Thyroid gland (tissue), 4 donors: ENCODE data around the gene ANTKMT. TPM values are rescaled to one million over a fixed set of nuclear protein-coding genes. Genes with fewer than 3 reads are reported as not detected.
A peak's percentile ranks its signal among the peaks of the same experiment; 100 is the strongest.

Experiments used
- DNase-seq, 2 donors: peaks; one replicate each; pipeline ENCODE4 v3.0.0-alpha.2; 2019
- H3K27ac ChIP-seq, 3 donors: fragments of 200-600 bp; sonication (generic); 1 replicate in 2 of 3; 2 replicates in 1 of 3; pipeline ENCODE4 v1.5.1; 2016 to 2019; ENCODE audit warnings: mild to moderate bottlenecking in 1 of 3, moderate library complexity in 1 of 3
- H3K27me3 ChIP-seq: fragments of 200-600 bp; sonication (generic); one replicate; pipeline ENCODE4 v1.5.1; 2019
- H3K36me3 ChIP-seq, 2 donors: fragments of 200-600 bp; sonication (generic); one replicate each; pipeline ENCODE4 v1.5.1; 2016 to 2019
- H3K4me1 ChIP-seq, 2 donors: fragments of 200-600 bp; sonication (generic); one replicate each; pipeline ENCODE4 v1.5.1; 2017 to 2019
- H3K4me3 ChIP-seq, 3 donors: fragments of 200-600 bp; sonication (generic); replicated peaks in 1 of 3; 1 replicate in 2 of 3; 2 replicates in 1 of 3; pipeline ENCODE4 v1.5.1; 2016; ENCODE audit warnings: mild to moderate bottlenecking in 1 of 3
- H3K9me3 ChIP-seq: fragments of 200-600 bp; sonication (generic); one replicate; pipeline ENCODE4 v1.5.1; 2017
- POLR2A ChIP-seq, 2 donors: fragments of 450-650 bp; IDR thresholded peaks; one replicate each; pipeline ENCODE4 v1.6.1; 2017; ENCODE audit warnings: antibody characterized with exemption in 2 of 2, mild to moderate bottlenecking in 2 of 2, moderate library complexity in 1 of 2
- WGBS, 2 donors: methylation state at CpG; one replicate each; pipeline ENCODE4 v1.1.5; 2017; 5-methylcytosine and 5-hydroxymethylcytosine counted together
- intact Hi-C: fragments of 100-400 bp; cut with DNase I; formaldehyde crosslinking; loops from one replicate; pipeline ENCODE4 v1.15.1; 2023
- total RNA-seq, 4 donors: library from RNA; depleted of rRNA; stranded (reverse); fragments of >200 nt; gene quantifications; one replicate each; pipeline ENCODE4 v1.2.3, GENCODE V29; 2016
- TF ChIP-seq, protein P1 (sequence below), 6 experiments: fragments of 200-600 bp in 3 of 6; fragments of 450-650 bp in 3 of 6; sonication (generic) in 3 of 6; IDR thresholded peaks; one replicate each; pipeline ENCODE4 v1.5.1; 2016 to 2019; ENCODE audit warnings: antibody characterized with exemption in 6 of 6, mild to moderate bottlenecking in 2 of 6, inconsistent platforms in 1 of 6, moderate library complexity in 1 of 6

Gene ANTKMT
- total RNA-seq, 4 donors from 2014 or later: 56.4 to 109 (median 63.8) TPM

DNA sequence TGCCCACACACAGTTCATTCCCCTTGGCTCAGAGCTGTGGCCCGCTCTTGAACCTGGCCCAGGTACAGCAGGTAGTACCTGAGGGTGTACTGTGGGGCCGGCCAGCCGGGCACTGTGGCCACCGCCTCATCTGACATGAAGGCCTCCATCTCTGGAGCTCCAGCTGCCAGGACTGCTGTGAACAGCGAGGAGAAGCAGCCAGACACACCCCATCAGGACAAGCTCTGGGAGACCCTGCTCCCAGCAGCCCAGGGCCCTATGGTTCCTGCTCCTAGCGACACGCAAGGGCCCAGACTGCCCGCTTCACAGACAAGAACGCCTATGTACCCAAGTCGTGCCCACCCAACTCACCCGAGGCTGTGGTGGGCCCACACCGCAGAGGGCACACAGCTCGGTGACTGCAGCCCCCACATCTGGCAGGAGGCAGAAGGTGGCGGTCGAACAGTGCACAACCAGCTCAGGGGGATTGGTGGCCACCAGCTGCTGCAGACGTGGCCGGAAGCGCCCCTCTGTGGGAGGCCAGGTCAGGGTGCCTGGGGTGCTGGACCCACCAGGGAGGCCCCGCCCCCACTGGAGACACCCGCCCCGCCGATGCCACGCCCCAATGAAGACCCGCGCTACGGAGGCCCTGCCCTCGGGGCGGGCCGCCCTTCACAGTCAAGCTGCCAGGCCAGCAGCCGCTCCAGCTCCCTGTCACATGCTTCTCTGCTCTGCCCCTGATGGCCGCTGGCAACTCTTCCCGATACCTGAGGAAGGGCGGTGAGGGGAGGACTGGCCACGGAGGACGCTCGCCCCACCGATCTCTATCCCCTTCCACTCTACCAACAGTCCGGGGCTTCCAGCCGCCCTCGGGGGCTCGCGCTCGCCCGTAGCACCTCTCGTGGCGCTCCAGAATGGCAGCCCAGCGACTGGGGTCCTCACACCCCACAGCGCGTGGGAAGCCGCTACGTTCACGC lies 41.8 kb upstream of the ANTKMT start:
- H3K4me1 ChIP-seq: peaks cover 28 to 50% of the 10 kb centered on the region in 2 donors
- TF ChIP-seq, protein P1, sequence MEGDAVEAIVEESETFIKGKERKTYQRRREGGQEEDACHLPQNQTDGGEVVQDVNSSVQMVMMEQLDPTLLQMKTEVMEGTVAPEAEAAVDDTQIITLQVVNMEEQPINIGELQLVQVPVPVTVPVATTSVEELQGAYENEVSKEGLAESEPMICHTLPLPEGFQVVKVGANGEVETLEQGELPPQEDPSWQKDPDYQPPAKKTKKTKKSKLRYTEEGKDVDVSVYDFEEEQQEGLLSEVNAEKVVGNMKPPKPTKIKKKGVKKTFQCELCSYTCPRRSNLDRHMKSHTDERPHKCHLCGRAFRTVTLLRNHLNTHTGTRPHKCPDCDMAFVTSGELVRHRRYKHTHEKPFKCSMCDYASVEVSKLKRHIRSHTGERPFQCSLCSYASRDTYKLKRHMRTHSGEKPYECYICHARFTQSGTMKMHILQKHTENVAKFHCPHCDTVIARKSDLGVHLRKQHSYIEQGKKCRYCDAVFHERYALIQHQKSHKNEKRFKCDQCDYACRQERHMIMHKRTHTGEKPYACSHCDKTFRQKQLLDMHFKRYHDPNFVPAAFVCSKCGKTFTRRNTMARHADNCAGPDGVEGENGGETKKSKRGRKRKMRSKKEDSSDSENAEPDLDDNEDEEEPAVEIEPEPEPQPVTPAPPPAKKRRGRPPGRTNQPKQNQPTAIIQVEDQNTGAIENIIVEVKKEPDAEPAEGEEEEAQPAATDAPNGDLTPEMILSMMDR (IDR thresholded peaks at IDR 0.05): no peak
- peak in 1 of 2 donors; percentile 18 for TF ChIP-seq POLR2A (IDR thresholded peaks at IDR 0.05)
- peak overlapping the region in 2 of 3 donors; percentile 72 to 74 for H3K4me3 ChIP-seq
- peaks cover 12 to 14% of the 10 kb centered on the region in 2 donors for H3K36me3 ChIP-seq
- peak; percentile 79 to 80 for DNase-seq
- WGBS, 2 donors: 27 to 42% methylated on average over 12 to 13 of the region's 52 CpGs
- intact Hi-C loops: no loop called here
- no peaks in the 10 kb centered on the region for H3K27me3 ChIP-seq
- H3K27ac ChIP-seq: peak overlapping the region; percentile 46 to 87 (median 81)
- no peaks in the 10 kb centered on the region for H3K9me3 ChIP-seq

- peaks cover 12 to 14% of the 10 kb centered on the region in 2 donors for H3K36me3 ChIP-seq
- H3K4me3 ChIP-seq: peak within 1 kb of the TSS; percentile 42 to 74 (median 72)
- H3K27me3 ChIP-seq: no peaks in the 10 kb centered on the region
- H3K4me1 ChIP-seq: peaks cover 33 to 52% of the 10 kb centered on the region in 2 donors
- intact Hi-C loops: no loop called here
- WGBS, 2 donors: 0% methylated on average over 3 of the region's 91 CpGs; no CpG with 5 or more reads in 1 of the 2 donors
- H3K27ac ChIP-seq: peak within 1 kb of the TSS; percentile 85 to 87 (median 87)
- H3K9me3 ChIP-seq: no peaks in the 10 kb centered on the region
- peak; percentile 81 to 82 for DNase-seq
- peak; percentile 6 to 83 for TF ChIP-seq POLR2A (IDR thresholded peaks at IDR 0.05)
- TF ChIP-seq, protein P1 (IDR thresholded peaks at IDR 0.05): peak in 1 of 6 experiments; percentile 2
Measured at GRCh38 chr16:679814-680624, 40.9 kb upstream of the ANTKMT start, which contains the start of gene STUB1. STUB1 (plus strand) TSS chr16:680410; CDS start chr16:680526, 116 bp downstream.

DNA sequence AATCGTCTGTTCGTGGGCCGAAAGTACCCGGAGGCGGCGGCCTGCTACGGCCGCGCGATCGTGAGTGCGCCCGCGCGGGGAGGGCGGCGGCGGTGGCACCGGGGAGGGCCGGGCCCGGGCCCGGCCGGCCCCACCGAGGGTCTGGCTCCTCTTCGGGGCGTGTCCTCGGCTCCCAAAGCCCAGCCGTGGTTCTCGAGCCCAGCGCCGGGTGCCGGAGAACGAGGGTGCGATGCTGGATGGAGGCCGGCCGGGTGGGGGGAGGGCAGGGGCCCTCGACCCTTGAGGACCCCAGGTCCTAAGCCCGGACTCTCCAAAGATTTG lies 40.4 kb upstream of the ANTKMT start:
- no peak for TF ChIP-seq POLR2A (IDR thresholded peaks at IDR 0.05)
- TF ChIP-seq, protein P1 (IDR thresholded peaks at IDR 0.05): no peak
- Histone ChIP-seq H3K9me3 (no peaks in the 10 kb centered on the region), H3K36me3 (peaks cover 12 to 14% of the 10 kb centered on the region in 2 donors), H3K27me3 (no peaks in the 10 kb centered on the region), H3K4me1 (peaks cover 30 to 52% of the 10 kb centered on the region in 2 donors), H3K4me3 (peak overlapping the region; percentile 14 to 74 (median 42)), H3K27ac (peak overlapping the region in 2 of 3 donors; percentile 58 to 87)
- no peak for DNase-seq
- WGBS, 2 donors: 0% methylated on average over 2 to 28 of the region's 38 CpGs
- intact Hi-C loops: no loop called here

GRCh38 chr16:680967-681745 lies 39.8 kb upstream of the ANTKMT start:
- TF ChIP-seq, protein P1 (IDR thresholded peaks at IDR 0.05): no peak
- H3K4me1 ChIP-seq: peaks cover 30 to 49% of the 10 kb centered on the region in 2 donors
- WGBS, 2 donors: 70 to 78% methylated on average over 17 to 30 of the region's 44 CpGs

More at GRCh38 chr16:680967-681745, 39.8 kb upstream of the ANTKMT start:
- intact Hi-C loops: no loop called here
- Histone ChIP-seq H3K27ac (peak overlapping the region in 2 of 3 donors; percentile 58 to 87), H3K36me3 (peaks cover 12 to 14% of the 10 kb centered on the region in 2 donors), H3K4me3 (peak overlapping the region; percentile 14 to 74 (median 42)), H3K27me3 (no peaks in the 10 kb centered on the region), H3K9me3 (no peaks in the 10 kb centered on the region)
- peak; percentile 41 to 44 for DNase-seq
